H1 (cell line): ENCODE data around the gene BCL2. TPM values are rescaled to one million over a fixed set of nuclear protein-coding genes. Genes with fewer than 3 reads are reported as not detected.

Experiments used
- CTCF ChIA-PET: fragments of 300-600 bp; sonication (Branson Sonifier 250); formaldehyde crosslinking; loops from one replicate; lab custom pipeline; 2021; ENCODE audit not compliant: partially characterized antibody; lab: Charles Lee
- POLR2A ChIA-PET: fragments of 300-600 bp; sonication (Branson Sonifier 250); formaldehyde crosslinking; loops from one replicate; lab custom pipeline; 2021; ENCODE audit warnings: inconsistent platforms; ENCODE audit not compliant: partially characterized antibody; lab: Charles Lee
- DNase-seq, 2 experiments: peaks; one replicate each; pipeline versions ENCODE4 v3.0.0 to v3.0.0-alpha.2; 2010 to 2022; ENCODE audit warnings: low spot score in 2 of 2, low read depth in 1 of 2, mixed read lengths in 1 of 2
- FAIRE-seq: peaks from 2 replicates; lab custom pipeline; 2011; peaks lifted over from hg19 to GRCh38; lab: Jason Lieb, UNC
- H2AFZ ChIP-seq: 2 replicates; pipeline ENCODE4 v1.8.1; 2012; ENCODE audit warnings: low read length, inconsistent platforms
- H2AK5ac ChIP-seq: 2 replicates; pipeline ENCODE4 v1.6.1; 2013; ENCODE audit warnings: low read depth, low read length
- H2BK120ac ChIP-seq: replicated peaks from 2 replicates; pipeline ENCODE3; 2013; ENCODE audit warnings: low read depth, low read length, inconsistent platforms
- H2BK12ac ChIP-seq: 2 replicates; pipeline ENCODE4 v1.6.1; 2013; ENCODE audit warnings: low read depth, low read length
- H2BK15ac ChIP-seq: 2 replicates; pipeline ENCODE4 v1.6.1; 2013; ENCODE audit warnings: low read length
- H2BK20ac ChIP-seq: 2 replicates; pipeline ENCODE4 v1.6.1; 2013; ENCODE audit warnings: low read length
- H2BK5ac ChIP-seq: 2 replicates; pipeline ENCODE4 v1.6.1; 2013; ENCODE audit warnings: low read depth, low read length
- H3K14ac ChIP-seq: 2 replicates; pipeline ENCODE4 v1.6.1; 2013; ENCODE audit warnings: inconsistent platforms; ENCODE audit not compliant: insufficient read length
- H3K18ac ChIP-seq: 2 replicates; pipeline ENCODE4 v1.6.1; 2013; ENCODE audit warnings: low read length; ENCODE audit errors: extremely low read depth
- H3K23ac ChIP-seq: 2 replicates; pipeline ENCODE4 v1.6.1; 2013; ENCODE audit warnings: inconsistent platforms; ENCODE audit not compliant: insufficient read length
- H3K23me2 ChIP-seq: 2 replicates; pipeline ENCODE4 v1.6.1; 2013; ENCODE audit warnings: low read depth, low read length
- H3K27ac ChIP-seq: 2 replicates; pipeline ENCODE4 v1.6.1; 2011; ENCODE audit warnings: low read depth, low read length, inconsistent platforms
- H3K27me3 ChIP-seq, 4 experiments: replicated peaks in 1 of 4; 1 replicate in 1 of 4; 2 replicates in 3 of 4; pipeline versions ENCODE4 v1.6.1 to v1.8.1; 2011 to 2013; ENCODE audit warnings: low read length in 3 of 4, mild to moderate bottlenecking in 3 of 4, inconsistent platforms in 2 of 4, mixed read lengths in 2 of 4, moderate library complexity in 1 of 4; ENCODE audit not compliant: control insufficient read depth in 3 of 4, insufficient read depth in 3 of 4; ENCODE audit errors: extremely low read depth in 1 of 4
- H3K36me3 ChIP-seq, 4 experiments: 2 replicates each; pipeline versions ENCODE4 v1.6.1 to v1.8.1; 2011 to 2013; ENCODE audit warnings: mild to moderate bottlenecking in 4 of 4, low read length in 3 of 4, moderate library complexity in 2 of 4, control low read depth in 1 of 4, inconsistent platforms in 1 of 4; ENCODE audit not compliant: insufficient read depth in 4 of 4, control insufficient read depth in 2 of 4
- H3K4ac ChIP-seq: replicated peaks from 2 replicates; pipeline ENCODE3; 2013; ENCODE audit warnings: low read length, low read depth, mixed read lengths, inconsistent platforms; ENCODE audit not compliant: insufficient read length
- H3K4me1 ChIP-seq, 4 experiments: replicated peaks in 1 of 4; 1 replicate in 1 of 4; 2 replicates in 3 of 4; pipeline versions ENCODE4 v1.6.1 to v1.8.1; 2011 to 2013; ENCODE audit warnings: low read length in 3 of 4, inconsistent platforms in 2 of 4, mixed read lengths in 1 of 4; ENCODE audit not compliant: insufficient read depth in 4 of 4, control insufficient read depth in 3 of 4
- H3K4me2 ChIP-seq, 2 experiments: 2 replicates each; pipeline versions ENCODE4 v1.6.1 to v1.8.1; 2011 to 2013; ENCODE audit warnings: low read depth in 2 of 2, low read length in 2 of 2, control low read depth in 1 of 2, inconsistent platforms in 1 of 2, mild to moderate bottlenecking in 1 of 2; ENCODE audit not compliant: insufficient read depth in 1 of 2
- H3K4me3 ChIP-seq, 4 experiments: fragments of 200-600, 300-600 bp in 1 of 4; sonication (generic), shearing (Covaris generic), sonication (Bioruptor Twin) in 1 of 4; 2 replicates each; pipeline versions ENCODE4 v1.5.1 to v1.8.1; 2011 to 2016; ENCODE audit warnings: low read length in 4 of 4, low read depth in 3 of 4, control low read depth in 2 of 4, inconsistent platforms in 2 of 4, mild to moderate bottlenecking in 2 of 4, mixed read lengths in 1 of 4, moderate library complexity in 1 of 4; ENCODE audit not compliant: insufficient read depth in 2 of 4; ENCODE audit errors: extremely low read depth in 1 of 4
- H3K56ac ChIP-seq: replicated peaks from 2 replicates; pipeline ENCODE3; 2013; ENCODE audit warnings: low read depth, mild to moderate bottlenecking, mixed read lengths, low read length, inconsistent platforms; ENCODE audit not compliant: insufficient read length
- H3K79me1 ChIP-seq: 2 replicates; pipeline ENCODE4 v1.6.1; 2013; ENCODE audit warnings: low read depth, low read length, control low read depth
- H3K79me2 ChIP-seq, 2 experiments: 2 replicates each; pipeline versions ENCODE4 v1.6.1 to v1.8.1; 2012 to 2013; ENCODE audit warnings: low read length in 2 of 2, mild to moderate bottlenecking in 2 of 2, inconsistent platforms in 1 of 2; ENCODE audit not compliant: insufficient read depth in 2 of 2, control insufficient read depth in 1 of 2
- H3K9ac ChIP-seq, 4 experiments: replicated peaks in 1 of 4; 1 replicate in 1 of 4; 2 replicates in 3 of 4; pipeline versions ENCODE4 v1.6.1 to v1.8.1; 2011 to 2013; ENCODE audit warnings: low read depth in 3 of 4, low read length in 3 of 4, control low read depth in 2 of 4, mild to moderate bottlenecking in 2 of 4, moderate library complexity in 2 of 4, inconsistent platforms in 1 of 4; ENCODE audit errors: extremely low read depth in 1 of 4
- H3K9me3 ChIP-seq, 2 experiments: 2 replicates each; pipeline versions ENCODE4 v1.6.1 to v1.8.1; 2012 to 2013; ENCODE audit warnings: mild to moderate bottlenecking in 2 of 2, moderate library complexity in 2 of 2, control low read depth in 1 of 2, inconsistent platforms in 1 of 2, low read depth in 1 of 2, low read length in 1 of 2, mixed read lengths in 1 of 2; ENCODE audit not compliant: insufficient read depth in 2 of 2
- H4K20me1 ChIP-seq, 2 experiments: replicated peaks in 1 of 2; 2 replicates each; pipeline versions ENCODE3 to v1.8.1; 2011 to 2013; ENCODE audit warnings: inconsistent platforms in 2 of 2, low read length in 2 of 2, mild to moderate bottlenecking in 1 of 2; ENCODE audit not compliant: insufficient read depth in 2 of 2, control insufficient read depth in 1 of 2
- H4K5ac ChIP-seq: 2 replicates; pipeline ENCODE4 v1.6.1; 2013; ENCODE audit warnings: low read length, low read depth, mixed read lengths, inconsistent platforms; ENCODE audit not compliant: insufficient read length
- H4K8ac ChIP-seq: 2 replicates; pipeline ENCODE4 v1.8.0; 2013; ENCODE audit warnings: mild to moderate bottlenecking, moderate library complexity, low read length, inconsistent platforms; ENCODE audit not compliant: insufficient read depth; ENCODE audit errors: extremely low read depth
- H4K91ac ChIP-seq: replicated peaks from 2 replicates; pipeline ENCODE3; 2013; ENCODE audit warnings: low read length, mixed read lengths, inconsistent platforms; ENCODE audit not compliant: insufficient read length
- ATF3 ChIP-seq: IDR thresholded peaks from 2 replicates; pipeline ENCODE4 v1.6.1; 2011; ENCODE audit warnings: low read depth, mild to moderate bottlenecking, low read length; ENCODE audit not compliant: insufficient read depth
- BACH1 ChIP-seq: IDR thresholded peaks from 2 replicates; pipeline ENCODE4 v1.6.1; 2012; ENCODE audit warnings: low read length, improper control_type of control experiment
- CHD1 ChIP-seq: IDR thresholded peaks from 2 replicates; pipeline ENCODE4 v1.6.1; 2012; ENCODE audit warnings: low read depth, low read length, improper control_type of control experiment
- CHD2 ChIP-seq: IDR thresholded peaks from 2 replicates; pipeline ENCODE4 v1.6.1; 2012; ENCODE audit warnings: low read length, improper control_type of control experiment
- HDAC2 ChIP-seq, 2 experiments: fragments of 300-600 bp in 1 of 2; sonication (generic) in 1 of 2; IDR thresholded peaks; 2 replicates each; pipeline ENCODE4 v1.6.1; 2011 to 2012; ENCODE audit warnings: low read depth in 2 of 2, low read length in 2 of 2, mild to moderate bottlenecking in 2 of 2, moderate library complexity in 2 of 2, borderline replicate concordance in 1 of 2, inconsistent platforms in 1 of 2
- HDAC6 ChIP-seq: IDR thresholded peaks from one replicate; pipeline ENCODE4 v1.7.1; 2012; ENCODE audit warnings: low read depth, mild to moderate bottlenecking, inconsistent platforms, low read length, moderate library complexity
- KDM4A ChIP-seq: IDR thresholded peaks from one replicate; pipeline ENCODE4 v1.7.1; 2012; ENCODE audit warnings: low read depth, mild to moderate bottlenecking, moderate library complexity, low read length, inconsistent platforms; ENCODE audit not compliant: severe bottlenecking
- NRF1 ChIP-seq: IDR thresholded peaks from 2 replicates; pipeline ENCODE4 v1.6.1; 2011; ENCODE audit warnings: mild to moderate bottlenecking, low read depth, low read length, improper control_type of control experiment
- PHF8 ChIP-seq: fragments of 200-600 bp; sonication (generic); conservative IDR thresholded peaks from 2 replicates; pipeline ENCODE4 v1.7.1; 2012; ENCODE audit warnings: low read depth, mild to moderate bottlenecking, inconsistent platforms, low read length, moderate library complexity
- POU5F1 ChIP-seq: IDR thresholded peaks from 2 replicates; pipeline ENCODE4 v1.6.1; 2011; ENCODE audit warnings: low read depth, mild to moderate bottlenecking, low read length, moderate library complexity
- RXRA ChIP-seq: IDR thresholded peaks from 2 replicates; pipeline ENCODE4 v1.6.1; 2011; ENCODE audit warnings: low read depth, mild to moderate bottlenecking, low read length, moderate library complexity; ENCODE audit not compliant: insufficient read depth
- TAF7 ChIP-seq: optimal IDR thresholded peaks from 2 replicates; pipeline ENCODE3; 2011; ENCODE audit warnings: low read depth, mild to moderate bottlenecking, inconsistent platforms, low read length, moderate library complexity, borderline replicate concordance
- YY1 ChIP-seq: IDR thresholded peaks from 2 replicates; pipeline ENCODE4 v1.6.1; 2011; ENCODE audit warnings: low read depth, mild to moderate bottlenecking, low read length
- ZNF274 ChIP-seq: IDR thresholded peaks from 2 replicates; pipeline ENCODE4 v1.7.0; 2012; ENCODE audit warnings: low read length, borderline replicate concordance; ENCODE audit errors: extremely low read depth
- WGBS, 2 experiments: shearing (Covaris generic) in 1 of 2; methylation state at CpG; one replicate each; pipeline versions ENCODE4 v1.1.6 to v1.1.7; 2013 to 2015; ENCODE audit warnings: low lambda C conversion rate in 2 of 2, mixed read lengths in 2 of 2, inconsistent platforms in 1 of 2, low coverage in 1 of 2, missing lambda C conversion rate in 1 of 2; ENCODE audit not compliant: insufficient replicate concordance in 2 of 2, insufficient coverage in 1 of 2, insufficient read length in 1 of 2; ENCODE audit errors: extremely low coverage in 1 of 2, missing lambda C conversion rate in 1 of 2; 5-methylcytosine and 5-hydroxymethylcytosine counted together
- polyA plus RNA-seq, 7 experiments: library from polyadenylated mRNA; depleted of rRNA in 3 of 7; stranded (reverse) in 5 of 7; unstranded in 2 of 7; fragments of >200 nt in 5 of 7; fragments of 200-250 nt in 2 of 7; gene quantifications; 1 replicate in 5 of 7; 2 replicates in 1 of 7; 4 replicates in 1 of 7; pipeline versions ENCODE4 v1.2.1 to v1.2.3, GENCODE V29; 2011 to 2013; ENCODE audit warnings: missing spikeins in 2 of 7, mixed read lengths in 2 of 7
- total RNA-seq: library from RNA; stranded (reverse); fragmentation: NEBNext Ultra II Directional; extraction: Animal tissue kit (Norgen Biotek cat#: 25700); gene quantifications from 2 replicates; pipeline ENCODE4 v1.2.1, GENCODE V29; 2021

BCL2 gene
- total and polyA plus RNA-seq, 2 of the 8 experiments (the other 6 are each of a cell fraction or from before 2014, with no cell fraction given): 0.59 to 4.5 TPM

DNA sequence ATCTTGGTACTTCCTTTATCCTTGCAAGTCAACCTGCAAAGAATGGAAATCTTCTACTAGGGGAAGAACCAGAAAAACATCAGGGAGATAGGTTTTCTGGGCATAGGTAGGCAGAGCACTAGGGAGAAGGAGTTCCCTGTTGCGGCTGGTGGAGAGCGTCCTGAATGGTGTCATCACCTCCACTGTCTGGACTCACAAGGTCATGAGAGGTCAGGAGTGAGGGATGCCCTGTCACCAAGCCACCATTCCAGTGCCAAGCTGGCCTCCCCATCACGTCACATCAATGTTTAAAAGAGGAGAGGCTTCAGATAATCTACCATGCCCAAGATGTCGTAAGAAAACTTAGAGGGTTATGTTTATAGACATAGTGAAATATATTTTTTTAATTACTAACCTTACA, 72.1 kb downstream of the BCL2 start:
- no peak overlapping the region for H3K4me3 ChIP-seq
- H2BK12ac ChIP-seq: no peak overlapping the region
- DNase-seq: no peak
- no peak overlapping the region for H4K8ac ChIP-seq
- FAIRE-seq: no peak
- H3K14ac ChIP-seq: no peak overlapping the region
- no peak overlapping the region for H3K4me2 ChIP-seq
- no peak overlapping the region for H3K4ac ChIP-seq
- H3K9ac ChIP-seq: no peak overlapping the region
- no peaks in the 10 kb centered on the region for H3K36me3 ChIP-seq
- no peak overlapping the region for H3K18ac ChIP-seq
- H3K79me1 ChIP-seq: no peaks in the 10 kb centered on the region
- 91% methylated on average over 4 of the region's 4 CpGs; no CpG with 5 or more reads in 1 of the 2 experiments for WGBS, 2 experiments
- no peak overlapping the region for H2BK20ac ChIP-seq
- H4K91ac ChIP-seq: no peak overlapping the region
- peaks cover 0 to 2% (median 0%) of the 10 kb centered on the region in 4 experiments; a peak in 1 of 7 replicates for H3K27me3 ChIP-seq
- ChIA-PET POLR2A (no interaction called here), CTCF (no interaction called here)
- H2BK15ac ChIP-seq: no peak overlapping the region
- H4K20me1 ChIP-seq: no peaks in the 10 kb centered on the region
- H4K5ac ChIP-seq: no peak overlapping the region
- no peaks in the 10 kb centered on the region for H3K9me3 ChIP-seq
- H3K27ac ChIP-seq: no peak overlapping the region
- no peak overlapping the region for H3K56ac ChIP-seq
- TF ChIP-seq HDAC2 (IDR thresholded peaks at IDR 0.05; ENCODE audit: borderline replicate concordance in 1 of 2, low read depth in 2 of 2, low read length in 2 of 2) (no peak), CHD1 (no peak), TAF7 (no peak), ZNF274 (no peak), RXRA (no peak), BACH1 (no peak), KDM4A (no peak), CHD2 (no peak), HDAC6 (no peak), ATF3 (no peak), PHF8 (no peak), YY1 (no peak), POU5F1 (no peak), NRF1 (no peak)
- no peak overlapping the region for H2BK5ac ChIP-seq
- no peak overlapping the region for H2BK120ac ChIP-seq
- H3K79me2 ChIP-seq: no peaks in the 10 kb centered on the region
- no peak overlapping the region for H2AK5ac ChIP-seq
- no peak overlapping the region for H2AFZ ChIP-seq
- no peak overlapping the region for H3K23ac ChIP-seq
- no peaks in the 10 kb centered on the region; the same call in 1 of the 2 replicates for H3K23me2 ChIP-seq
- no peaks in the 10 kb centered on the region for H3K4me1 ChIP-seq
